GM18867 (cell line): Measurements from ENCODE around the gene ACBD4.
A peak's percentile ranks its signal among the peaks of the same experiment; 100 is the strongest.

Experiments used
- ATAC-seq: cut with Tn5 transposase; IDR thresholded peaks from one replicate; pipeline ENCODE4 v1.9.1; 2021; ENCODE audit warnings: mild to moderate bottlenecking, moderate library complexity; ENCODE audit not compliant: unreplicated experiment

The ACBD4 gene, protein sequence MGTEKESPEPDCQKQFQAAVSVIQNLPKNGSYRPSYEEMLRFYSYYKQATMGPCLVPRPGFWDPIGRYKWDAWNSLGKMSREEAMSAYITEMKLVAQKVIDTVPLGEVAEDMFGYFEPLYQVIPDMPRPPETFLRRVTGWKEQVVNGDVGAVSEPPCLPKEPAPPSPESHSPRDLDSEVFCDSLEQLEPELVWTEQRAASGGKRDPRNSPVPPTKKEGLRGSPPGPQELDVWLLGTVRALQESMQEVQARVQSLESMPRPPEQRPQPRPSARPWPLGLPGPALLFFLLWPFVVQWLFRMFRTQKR

DNA sequence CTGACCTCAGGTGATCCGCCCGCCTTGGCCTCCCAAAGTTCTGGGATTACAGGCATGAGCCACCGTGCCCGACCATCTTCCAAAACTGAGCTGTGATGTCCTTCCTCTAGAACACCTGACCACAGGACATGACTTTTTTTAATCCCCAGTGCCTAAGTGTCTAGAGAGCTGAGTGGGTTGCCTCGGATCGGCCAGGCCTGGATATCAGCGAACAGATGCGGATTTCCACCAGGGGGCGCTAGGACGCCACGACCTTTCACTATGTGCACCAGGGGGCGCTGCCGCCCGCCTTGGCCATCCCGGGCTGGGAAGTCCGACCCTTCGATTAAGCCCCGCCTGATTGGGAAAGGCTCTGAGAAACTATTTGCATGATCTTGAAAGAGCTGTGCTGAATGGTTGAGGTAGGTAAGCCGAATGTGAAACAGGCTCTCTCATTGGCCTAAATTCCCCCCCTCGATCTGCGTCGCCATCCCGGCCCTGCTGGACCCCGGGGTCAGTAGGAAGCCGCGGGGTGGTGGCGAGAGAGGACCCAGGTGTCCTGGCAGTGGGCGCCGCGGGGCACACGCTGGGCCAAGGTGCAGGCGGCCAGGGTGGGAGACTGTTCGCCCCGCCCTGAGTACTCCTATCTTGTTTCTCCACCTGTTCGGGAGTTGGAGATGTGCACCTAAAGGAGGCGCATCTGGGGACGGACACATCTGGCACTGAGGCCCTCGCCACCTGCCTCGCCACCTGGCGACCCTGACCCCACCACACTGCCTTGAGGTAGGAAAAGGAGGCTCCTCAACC lies at the start of gene ACBD4:
Gene ACBD4 (plus strand): TSS at position 496 of the 786 bp plus-strand sequence. CDS start 458 bp downstream, outside the sequence.
- ATAC-seq = peak; percentile 70

DNA sequence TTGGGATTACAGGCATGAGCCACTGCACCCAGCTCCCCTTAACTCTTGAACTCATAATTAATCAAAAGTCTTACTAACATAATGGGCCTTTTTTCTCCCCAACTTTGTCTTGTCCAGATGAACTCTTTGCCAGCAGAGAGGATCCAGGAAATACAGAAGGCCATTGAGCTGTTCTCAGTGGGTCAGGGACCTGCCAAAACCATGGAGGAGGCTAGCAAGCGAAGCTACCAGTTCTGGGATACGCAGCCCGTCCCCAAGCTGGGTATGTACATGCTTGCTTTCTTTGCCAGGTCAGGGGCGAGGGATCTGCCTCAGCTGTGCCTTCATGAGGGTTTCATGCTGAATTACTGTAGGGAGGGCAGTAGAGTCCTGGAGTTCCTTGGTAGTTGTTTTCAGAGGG lies 49.1 kb upstream of the ACBD4 start:
- ATAC-seq = no peak

DNA sequence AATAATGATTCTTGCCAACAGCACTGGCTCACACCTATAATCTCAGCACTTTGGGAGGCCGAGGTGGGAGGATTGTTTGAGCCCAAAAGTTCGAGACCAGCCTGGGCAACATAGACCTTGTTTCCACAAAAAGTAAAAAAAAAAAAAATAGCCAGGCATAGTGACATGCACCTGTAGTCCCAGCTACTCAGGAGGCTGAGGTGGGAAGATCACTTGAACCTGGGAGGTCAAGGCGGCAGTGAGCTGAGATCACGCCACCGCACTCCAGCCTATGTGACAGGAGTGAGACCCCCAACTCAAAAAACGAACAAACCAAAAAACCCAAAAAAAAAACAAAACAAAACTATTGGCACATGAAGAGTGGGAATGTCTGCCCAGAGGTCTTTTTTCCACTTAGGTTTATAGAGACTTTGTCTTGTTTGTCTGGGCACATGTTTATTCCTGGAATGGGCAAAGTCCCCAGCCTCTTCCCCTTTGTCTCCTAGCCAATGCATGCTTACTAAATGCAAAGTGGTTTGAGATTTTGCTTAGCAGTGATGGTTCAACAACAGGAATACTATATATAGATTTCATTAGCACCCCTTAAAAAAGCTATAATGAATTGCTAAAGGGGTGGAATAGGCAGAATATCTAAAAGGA lies 48.5 kb upstream of the ACBD4 start:
- ATAC-seq = no peak

DNA sequence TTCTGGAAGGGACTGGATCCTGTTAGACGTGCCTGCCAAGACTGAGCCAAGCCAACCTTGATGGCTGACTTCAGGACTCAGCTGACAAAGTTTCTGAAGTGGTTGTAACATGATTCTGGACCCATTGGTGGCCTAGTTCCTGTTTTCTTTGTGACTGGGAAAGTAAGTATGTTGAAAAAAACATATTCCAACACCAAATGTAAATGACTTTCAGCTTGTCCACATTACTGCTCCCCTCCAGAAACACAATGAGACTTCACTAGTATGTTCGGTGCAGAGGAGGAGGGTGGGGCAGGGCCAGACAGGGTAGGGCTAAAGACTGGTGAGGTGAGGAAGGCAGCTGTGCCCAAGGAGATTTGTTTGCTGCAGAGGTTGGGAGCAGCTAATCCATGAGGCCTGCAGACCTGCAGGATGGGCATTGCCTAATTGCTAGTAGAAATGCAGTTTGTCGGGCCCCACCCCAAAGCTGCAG lies 47.9 kb upstream of the ACBD4 start:
- no peak for ATAC-seq

DNA sequence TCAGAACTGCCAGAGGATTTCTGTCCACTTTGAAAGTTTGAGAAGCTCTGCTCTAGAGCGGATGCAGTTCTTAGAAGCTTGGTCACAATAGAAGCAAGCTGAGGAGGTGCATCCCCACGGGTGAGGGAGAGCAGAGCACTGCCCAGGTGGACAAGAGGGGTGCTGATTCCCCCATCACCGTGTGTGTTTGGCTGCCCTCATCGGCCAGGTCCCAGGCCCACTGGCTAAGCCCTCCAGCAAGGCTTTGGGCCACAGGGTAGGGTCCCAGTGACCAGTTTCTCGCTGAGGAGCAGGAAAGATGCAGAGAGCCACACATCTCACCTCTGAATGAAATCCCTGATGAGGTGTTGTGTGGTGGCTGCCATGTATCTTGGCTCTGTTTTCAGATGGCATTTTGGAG lies 47.5 kb upstream of the ACBD4 start:
- ATAC-seq = no peak

DNA sequence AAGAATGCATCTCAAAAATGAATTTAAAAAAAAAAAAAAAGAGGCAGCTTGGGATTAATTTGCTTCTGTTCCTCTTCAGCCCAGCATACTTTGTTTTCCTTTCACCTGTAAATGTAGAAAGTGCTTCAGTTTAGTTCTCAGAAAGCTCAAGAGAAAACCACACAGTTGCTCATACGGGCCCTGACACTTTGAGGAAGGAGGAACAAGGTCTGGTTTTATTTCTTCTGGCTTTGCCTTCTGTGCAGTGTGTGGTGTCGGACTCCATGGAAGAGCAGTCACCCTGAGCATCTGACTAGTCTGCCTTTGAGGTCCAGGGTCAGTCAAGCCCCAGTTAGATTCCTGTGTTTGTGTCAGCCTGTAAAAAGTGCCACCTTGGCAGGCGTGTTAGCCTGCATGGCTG lies 46.7 kb upstream of the ACBD4 start:
- ATAC-seq = no peak

DNA sequence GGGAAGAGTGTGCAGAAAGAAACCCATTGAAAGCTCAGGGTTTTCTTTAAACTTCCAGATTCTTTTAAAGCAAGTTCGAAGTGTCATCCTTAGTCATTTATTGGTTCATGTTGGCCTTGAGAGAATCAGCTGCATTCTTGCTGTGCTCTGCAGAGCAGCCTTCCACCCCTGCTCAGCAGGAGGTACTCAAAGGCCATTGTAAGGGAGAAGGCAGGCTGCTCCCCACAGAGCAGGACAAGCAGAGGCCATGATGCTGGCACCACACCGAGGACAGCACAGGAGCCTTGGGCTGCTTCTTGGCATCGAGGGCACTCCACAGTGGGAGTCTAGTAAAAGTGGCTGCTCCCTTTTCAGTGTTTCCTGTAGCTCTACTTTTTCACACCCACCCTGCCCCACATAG lies 44.8 kb upstream of the ACBD4 start:
- no peak for ATAC-seq

DNA sequence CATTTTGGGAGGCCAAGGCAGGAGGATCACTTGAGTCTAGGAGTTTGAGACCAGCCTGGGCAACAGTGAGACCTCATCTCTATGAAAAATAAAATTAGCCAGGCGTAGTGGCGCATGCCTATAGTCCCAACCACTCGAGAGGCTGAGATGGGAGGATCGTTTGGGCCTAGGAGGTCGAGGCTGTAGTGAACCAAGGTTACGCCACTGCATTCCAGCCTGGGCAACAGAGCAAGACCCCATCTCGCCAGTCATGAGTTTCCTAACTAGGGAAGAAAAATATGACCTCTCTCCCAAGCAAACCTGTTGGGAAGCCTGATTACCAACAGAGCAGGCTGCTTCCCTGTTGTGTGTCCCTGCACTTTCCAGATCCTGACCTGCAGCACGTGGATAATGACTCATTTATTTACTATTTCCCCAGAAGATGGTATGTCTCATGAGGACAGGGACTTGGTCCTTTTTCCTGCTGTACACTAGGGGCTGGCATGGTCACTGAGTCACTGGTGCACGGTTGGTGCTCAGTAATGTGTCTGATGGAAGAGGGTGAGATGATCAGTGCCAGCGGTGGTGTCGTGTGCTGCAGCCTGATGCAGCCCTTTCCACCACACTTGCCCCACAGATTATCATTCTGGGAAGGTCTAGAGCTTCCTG lies 43.6 kb upstream of the ACBD4 start:
- no peak for ATAC-seq

DNA sequence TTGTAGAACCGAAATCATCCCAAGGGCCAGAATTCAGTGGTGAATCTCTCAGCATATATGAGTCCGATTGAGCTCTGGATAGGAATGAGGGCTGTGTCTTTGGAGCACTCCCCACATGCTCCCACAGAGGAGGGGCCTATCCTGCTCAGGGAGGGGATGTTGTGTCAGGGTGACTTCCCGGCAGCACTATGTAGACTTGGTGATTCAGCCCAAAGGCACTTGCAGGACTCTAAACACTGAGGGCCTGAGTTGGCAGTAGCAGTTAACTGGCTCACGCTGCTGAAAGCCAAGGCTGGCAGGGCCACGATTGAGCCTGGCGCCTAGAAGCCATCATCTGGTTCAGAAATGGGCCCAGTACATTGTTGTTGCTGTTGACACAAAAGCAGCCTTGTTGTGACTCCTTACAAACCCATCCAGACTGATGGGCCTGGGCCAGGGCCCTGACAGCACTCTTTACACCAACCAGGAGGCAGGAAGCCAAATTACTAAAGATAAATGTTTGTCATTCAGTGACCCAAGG lies 42.5 kb upstream of the ACBD4 start:
- no peak for ATAC-seq

DNA sequence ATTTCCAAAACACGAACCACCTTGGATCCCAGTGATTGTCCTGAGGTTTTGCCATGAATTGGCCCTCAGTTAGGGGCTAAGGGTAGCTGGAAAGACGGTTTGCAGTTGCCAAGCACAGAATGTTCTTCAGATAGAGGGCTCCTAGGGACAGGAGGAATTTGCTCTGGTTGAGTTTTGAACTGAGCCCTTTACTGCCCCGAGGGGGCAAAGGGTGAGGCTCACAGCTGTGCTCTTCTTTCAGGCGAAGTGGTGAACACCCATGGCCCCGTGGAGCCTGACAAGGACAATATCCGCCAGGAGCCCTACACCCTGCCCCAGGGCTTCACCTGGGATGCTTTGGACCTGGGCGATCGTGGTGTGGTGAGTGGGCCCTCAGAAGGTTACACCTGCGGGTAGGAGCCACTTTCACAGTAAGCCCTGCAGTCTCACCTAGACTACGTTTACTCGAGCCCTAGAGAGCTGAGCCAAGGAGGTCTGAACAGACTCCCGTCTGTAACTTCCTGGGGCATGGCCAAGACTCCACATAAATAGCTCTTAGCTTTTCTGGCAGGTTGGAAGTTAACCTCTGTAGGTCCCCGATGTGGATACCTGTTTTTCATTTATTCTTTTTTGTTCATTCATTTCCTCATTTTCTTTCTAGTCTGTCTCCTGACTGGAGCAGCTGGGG lies 41.9 kb upstream of the ACBD4 start:
- no peak for ATAC-seq

DNA sequence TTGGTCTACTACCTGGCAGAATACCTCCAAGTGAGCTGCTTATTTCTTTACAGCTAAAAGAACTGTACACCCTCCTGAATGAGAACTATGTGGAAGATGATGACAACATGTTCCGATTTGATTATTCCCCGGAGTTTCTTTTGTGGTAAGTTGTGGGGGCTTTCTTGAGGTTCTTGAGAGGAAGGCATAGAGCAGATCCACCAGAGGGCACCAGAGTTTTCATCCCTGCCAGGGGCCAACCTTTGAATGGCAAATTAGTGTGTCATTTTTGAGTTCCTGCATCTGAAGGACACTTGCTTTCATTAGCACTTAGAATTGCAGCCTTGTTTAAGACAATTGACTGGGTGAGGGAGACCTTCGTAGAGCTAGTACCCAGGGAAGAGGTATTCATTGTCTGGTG lies 39.3 kb upstream of the ACBD4 start:
- no peak for ATAC-seq

DNA sequence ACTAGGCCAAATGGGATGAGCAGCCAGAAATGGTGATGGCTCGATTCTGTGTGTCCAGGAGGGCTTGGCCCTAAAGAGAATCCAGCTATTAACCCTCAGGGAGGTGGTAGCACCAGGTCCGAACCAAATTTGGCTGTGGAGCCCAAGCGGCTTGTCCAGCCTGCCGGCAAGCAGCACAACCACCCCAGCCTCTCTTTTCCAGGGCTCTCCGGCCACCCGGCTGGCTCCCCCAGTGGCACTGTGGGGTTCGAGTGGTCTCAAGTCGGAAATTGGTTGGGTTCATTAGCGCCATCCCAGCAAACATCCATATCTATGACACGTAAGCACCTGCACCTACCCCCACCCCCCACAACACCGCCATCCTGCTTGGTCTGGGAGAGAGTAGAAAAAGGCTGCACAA lies 38.6 kb upstream of the ACBD4 start:
- ATAC-seq = no peak

DNA sequence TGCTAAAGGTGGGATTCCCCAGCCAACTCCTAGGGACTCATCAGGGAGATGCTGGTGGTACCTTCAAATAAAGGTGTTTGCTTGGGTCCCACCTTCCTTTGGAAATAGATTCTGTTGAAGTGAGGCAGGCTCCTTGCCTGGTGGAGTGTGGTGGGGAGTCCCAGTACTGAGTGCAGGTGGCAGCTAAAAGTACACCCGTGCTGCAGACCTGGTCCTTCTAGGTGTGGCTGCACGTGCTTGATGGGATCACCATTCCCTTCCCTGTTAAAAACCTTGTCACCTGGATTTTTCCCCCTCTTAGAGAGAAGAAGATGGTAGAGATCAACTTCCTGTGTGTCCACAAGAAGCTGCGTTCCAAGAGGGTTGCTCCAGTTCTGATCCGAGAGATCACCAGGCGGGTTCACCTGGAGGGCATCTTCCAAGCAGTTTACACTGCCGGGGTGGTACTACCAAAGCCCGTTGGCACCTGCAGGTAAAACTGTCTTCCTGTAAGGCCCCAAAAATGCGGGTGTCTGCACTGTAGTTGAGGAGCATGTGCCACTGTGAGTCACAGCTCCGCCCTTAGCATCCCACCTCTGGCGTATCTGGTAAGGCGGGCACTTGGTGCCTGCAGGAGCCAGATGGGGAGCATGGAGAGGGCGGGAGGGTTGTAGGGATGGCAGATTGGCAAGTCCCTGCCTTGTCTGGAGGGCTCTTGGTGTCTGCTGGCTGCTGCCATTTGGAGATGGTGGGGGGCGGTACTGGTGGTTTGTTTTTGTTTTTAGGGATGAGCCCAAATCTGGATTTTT lies 37.2 kb upstream of the ACBD4 start:
- ATAC-seq = no peak

DNA sequence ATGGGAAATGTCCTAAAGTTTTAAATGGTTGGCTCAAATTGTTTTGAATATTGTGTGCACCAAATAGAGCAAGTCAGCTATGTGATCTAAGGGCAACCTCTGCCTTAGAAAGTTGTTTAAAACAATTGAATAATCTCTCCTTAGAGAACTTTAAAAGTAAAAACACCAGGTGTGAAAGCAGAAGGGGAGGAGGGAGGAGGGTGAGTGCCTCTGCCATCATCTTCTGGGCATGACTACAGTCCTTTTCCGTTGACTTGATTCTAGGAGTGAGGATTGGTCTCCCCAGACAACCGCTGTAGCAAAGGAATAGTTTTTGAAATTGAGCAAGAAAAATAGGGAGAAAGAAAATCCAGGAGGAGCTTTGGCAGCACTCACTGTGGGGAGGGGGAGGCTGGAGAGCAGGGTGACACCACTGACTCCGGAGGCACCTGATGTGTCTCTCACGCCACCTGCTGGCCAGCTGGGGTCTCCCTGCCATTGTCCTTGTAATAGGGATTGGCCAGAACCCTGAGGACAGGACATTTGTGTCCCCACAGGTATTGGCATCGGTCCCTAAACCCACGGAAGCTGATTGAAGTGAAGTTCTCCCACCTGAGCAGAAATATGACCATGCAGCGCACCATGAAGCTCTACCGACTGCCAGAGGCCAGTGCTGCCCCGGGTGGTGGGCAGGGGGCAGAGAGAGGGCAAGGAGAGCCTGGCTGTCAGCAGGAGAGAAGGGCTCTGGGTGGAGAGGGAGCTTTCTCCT lies 36.4 kb upstream of the ACBD4 start:
- ATAC-seq = no peak

DNA sequence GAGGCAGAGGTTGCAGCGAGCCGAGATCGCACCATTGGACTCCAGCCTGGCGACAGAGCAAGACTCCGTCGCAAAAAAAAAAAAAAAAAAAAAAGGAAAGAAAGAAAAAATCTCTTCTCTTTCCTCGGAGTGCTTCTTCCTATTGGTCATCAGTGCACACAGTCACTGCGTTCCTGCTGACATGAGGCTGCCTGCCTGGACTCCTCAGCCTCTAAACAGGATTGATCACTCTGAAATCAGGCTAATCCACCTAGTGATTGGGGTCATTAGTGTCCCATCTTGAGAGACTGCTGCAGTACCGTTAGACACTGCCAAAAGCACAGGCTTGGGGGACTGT lies 34.0 kb upstream of the ACBD4 start:
- no peak for ATAC-seq

DNA sequence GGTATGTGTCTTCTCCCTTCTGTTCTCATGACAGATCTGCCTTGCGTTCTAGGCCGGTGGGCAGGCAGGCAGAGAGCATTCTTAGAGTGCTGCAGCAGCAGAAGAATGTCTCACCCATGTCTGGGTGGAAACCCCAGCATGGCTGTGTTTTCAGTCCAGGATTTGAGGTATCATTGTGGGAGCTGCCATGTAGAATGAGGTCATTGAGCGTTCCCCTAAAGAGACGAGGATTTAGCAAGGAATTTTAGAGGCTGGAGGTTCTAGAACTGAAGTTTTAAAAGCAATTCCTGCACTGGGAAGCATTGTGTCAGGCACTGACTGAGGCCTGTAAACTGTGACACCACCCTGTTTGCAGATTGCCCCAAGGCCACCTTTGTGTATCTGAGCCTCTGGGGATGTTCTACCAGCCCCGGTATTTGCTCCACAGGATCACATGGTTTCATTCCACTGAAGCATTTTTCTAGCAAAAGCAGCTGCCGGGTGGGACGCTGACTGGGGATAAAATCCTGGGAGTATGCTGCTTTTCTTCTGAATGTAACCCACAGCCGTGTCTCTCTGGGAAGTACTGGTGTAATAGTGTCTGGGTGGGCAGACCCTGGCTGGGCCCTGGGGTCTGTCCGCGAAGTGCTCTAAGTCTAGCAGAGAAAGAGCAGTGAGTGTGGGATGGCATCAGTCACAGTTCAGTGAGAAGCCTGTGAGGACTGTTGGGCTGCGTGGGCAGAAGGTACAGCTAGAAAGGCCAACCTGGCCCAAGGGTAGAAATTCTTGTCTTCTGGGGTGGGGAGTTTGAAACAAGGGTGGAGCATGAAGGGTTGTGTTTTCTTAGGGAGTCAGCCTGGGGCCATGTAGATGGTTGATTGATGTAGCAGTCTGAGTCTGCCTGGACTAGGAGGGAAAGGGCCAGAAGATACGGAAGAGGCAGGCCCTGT lies 33.3 kb upstream of the ACBD4 start:
- no peak for ATAC-seq

DNA sequence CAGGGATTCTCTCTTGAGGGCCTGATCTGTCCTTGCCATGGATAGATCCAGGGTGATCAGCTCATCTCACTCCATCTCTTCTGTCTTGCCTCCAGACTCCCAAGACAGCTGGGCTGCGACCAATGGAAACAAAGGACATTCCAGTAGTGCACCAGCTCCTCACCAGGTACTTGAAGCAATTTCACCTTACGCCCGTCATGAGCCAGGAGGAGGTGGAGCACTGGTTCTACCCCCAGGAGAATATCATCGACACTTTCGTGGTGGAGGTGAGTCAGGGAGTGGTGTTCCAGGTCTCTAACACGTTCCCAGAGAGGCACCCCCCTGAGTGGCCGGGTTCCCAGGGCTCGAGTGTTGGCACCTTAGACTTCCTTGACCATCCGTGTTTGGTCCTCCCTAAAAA lies 32.6 kb upstream of the ACBD4 start:
- ATAC-seq = no peak

DNA sequence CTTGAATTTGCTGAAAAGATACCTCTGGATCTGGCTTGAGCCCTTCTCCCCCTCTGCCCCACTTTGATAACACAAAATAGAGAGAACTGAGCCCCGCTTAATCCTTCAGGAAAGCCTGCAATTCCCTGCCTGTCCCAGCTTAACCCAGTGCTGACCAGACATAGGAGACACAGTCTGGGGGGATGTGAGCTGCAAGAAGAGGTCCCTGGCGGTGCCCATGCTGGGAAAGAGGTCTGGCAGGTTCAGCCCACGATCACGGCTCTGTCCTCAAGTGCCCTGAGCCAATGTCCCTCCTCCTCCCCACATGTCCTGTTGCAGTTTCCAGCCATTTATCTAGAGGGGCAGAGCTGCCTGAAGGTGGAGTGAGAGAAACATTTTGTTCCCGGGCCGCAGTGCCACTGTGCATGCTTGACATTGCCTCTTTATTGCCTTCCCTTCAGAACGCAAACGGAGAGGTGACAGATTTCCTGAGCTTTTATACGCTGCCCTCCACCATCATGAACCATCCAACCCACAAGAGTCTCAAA lies 32.2 kb upstream of the ACBD4 start:
- ATAC-seq = no peak
